Measurements from ENCODE around the gene HHIPL1.

DNA sequence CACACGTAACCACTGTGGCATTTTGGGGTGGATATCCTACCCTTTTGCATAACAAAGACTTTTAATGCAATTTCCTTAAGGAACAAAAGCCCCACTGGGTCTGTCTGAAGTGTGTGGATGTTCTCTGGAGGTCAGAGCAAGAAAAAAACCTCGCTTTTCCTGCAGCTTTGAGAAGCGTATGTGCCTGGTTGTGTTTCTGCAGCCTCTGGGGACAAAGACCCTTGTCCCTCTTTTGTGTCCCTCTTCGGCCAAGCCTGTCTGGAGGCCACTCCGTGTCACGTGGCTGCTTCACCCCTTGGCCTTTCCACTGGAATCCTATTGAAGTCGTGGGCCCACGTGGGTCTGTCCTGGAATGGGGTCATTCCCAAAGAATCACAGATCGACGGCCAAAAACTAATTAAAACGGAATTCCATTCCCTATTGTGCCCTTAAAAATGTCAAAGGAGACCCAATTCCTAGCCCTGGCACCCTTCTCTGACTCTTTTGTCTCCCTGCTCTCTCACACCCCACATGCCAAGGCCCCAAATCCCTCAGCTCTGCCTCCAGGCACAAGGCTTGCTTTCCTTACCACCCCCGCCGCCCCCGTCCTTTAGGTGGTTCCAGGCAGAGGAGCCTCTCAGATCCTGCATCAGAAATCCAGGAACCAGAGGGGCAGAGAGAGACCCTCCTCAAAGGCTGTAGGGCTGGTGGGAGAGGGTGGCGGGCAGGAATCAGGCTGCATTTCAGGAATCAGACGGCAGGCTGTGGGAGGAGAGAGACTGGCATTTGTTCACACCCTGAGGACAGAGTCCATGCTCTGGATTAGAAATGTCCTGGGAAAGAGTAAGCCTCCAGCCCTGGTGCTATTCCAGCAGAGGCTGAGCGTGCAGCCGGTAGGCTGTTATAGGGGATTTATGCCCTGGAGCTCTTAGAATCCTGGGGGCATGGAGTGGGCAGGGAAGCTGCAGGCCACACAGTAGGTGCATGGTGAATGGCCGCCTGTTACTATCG is 26.6 kb downstream of the HHIPL1 start:
- TF ChIP-seq, protein P1, sequence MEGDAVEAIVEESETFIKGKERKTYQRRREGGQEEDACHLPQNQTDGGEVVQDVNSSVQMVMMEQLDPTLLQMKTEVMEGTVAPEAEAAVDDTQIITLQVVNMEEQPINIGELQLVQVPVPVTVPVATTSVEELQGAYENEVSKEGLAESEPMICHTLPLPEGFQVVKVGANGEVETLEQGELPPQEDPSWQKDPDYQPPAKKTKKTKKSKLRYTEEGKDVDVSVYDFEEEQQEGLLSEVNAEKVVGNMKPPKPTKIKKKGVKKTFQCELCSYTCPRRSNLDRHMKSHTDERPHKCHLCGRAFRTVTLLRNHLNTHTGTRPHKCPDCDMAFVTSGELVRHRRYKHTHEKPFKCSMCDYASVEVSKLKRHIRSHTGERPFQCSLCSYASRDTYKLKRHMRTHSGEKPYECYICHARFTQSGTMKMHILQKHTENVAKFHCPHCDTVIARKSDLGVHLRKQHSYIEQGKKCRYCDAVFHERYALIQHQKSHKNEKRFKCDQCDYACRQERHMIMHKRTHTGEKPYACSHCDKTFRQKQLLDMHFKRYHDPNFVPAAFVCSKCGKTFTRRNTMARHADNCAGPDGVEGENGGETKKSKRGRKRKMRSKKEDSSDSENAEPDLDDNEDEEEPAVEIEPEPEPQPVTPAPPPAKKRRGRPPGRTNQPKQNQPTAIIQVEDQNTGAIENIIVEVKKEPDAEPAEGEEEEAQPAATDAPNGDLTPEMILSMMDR (IDR thresholded peaks at IDR 0.05) = no peak
- no peak for TF ChIP-seq EP300 (IDR thresholded peaks at IDR 0.05)
- TF ChIP-seq POLR2A (IDR thresholded peaks at IDR 0.05) = no peak
- no peak for TF ChIP-seq POLR2AphosphoS5 (IDR thresholded peaks at IDR 0.05)

Measured in suprapubic skin (tissue), 4 donors.